Prostate gland (tissue), 2 donors: ENCODE measurements around the gene CDYL. TPM values are rescaled to one million over a fixed set of nuclear protein-coding genes. Genes with fewer than 3 reads are reported as not detected.

Experiments used
- DNase-seq: peaks from one replicate; pipeline ENCODE4 v3.0.0-alpha.2; 2019; ENCODE audit warnings: low spot score
- H3K27ac ChIP-seq, 2 donors: fragments of 200-600 bp; sonication (generic); 2 replicates each; pipeline ENCODE4 v1.5.1; 2017 to 2019
- H3K27me3 ChIP-seq: fragments of 200-600 bp; sonication (generic); replicated peaks from 2 replicates; pipeline ENCODE4 v1.5.1; 2019; ENCODE audit not compliant: insufficient read depth
- H3K36me3 ChIP-seq, 2 donors: fragments of 200-600 bp; sonication (generic); 1 replicate in 1 of 2; 2 replicates in 1 of 2; pipeline versions ENCODE4 v1.5.1 to v1.8.1; 2017 to 2019
- H3K4me1 ChIP-seq: fragments of 200-600 bp; sonication (generic); replicated peaks from 2 replicates; pipeline ENCODE4 v1.5.1; 2019
- H3K4me3 ChIP-seq, 2 donors: fragments of 200-600 bp; sonication (generic); 2 replicates each; pipeline ENCODE4 v1.5.1; 2017 to 2019
- H3K9me3 ChIP-seq: fragments of 200-600 bp; sonication (generic); 2 replicates; pipeline ENCODE4 v1.5.1; 2017
- POLR2A ChIP-seq: fragments of 450-650 bp; IDR thresholded peaks from one replicate; pipeline ENCODE4 v1.6.1; 2016; ENCODE audit warnings: antibody characterized with exemption, mild to moderate bottlenecking
- POLR2AphosphoS5 ChIP-seq: sonication (generic); formaldehyde crosslinking; IDR thresholded peaks from one replicate; pipeline ENCODE4 v1.6.1; 2017; ENCODE audit warnings: antibody characterized with exemption
- WGBS: methylation state at CpG from one replicate; pipeline ENCODE4 v1.1.5; 2018; 5-methylcytosine and 5-hydroxymethylcytosine counted together
- intact Hi-C: fragments of 100-400 bp; cut with DNase I; formaldehyde crosslinking; loops from one replicate; pipeline ENCODE4 v1.14.2; 2022
- total RNA-seq, 2 donors: library from RNA; depleted of rRNA; stranded (reverse); fragments of >200 nt; gene quantifications; one replicate each; pipeline ENCODE4 v1.1.0, GENCODE V29; 2016
- TF ChIP-seq, protein P1 (sequence below), 4 experiments: fragments of 200-600 bp in 2 of 4; fragments of 450-650 bp in 2 of 4; sonication (generic) in 2 of 4; IDR thresholded peaks; 1 replicate in 3 of 4; 2 replicates in 1 of 4; pipeline ENCODE4 v1.5.1; 2016 to 2019; ENCODE audit warnings: antibody characterized with exemption in 4 of 4, mild to moderate bottlenecking in 2 of 4, moderate library complexity in 2 of 4

Gene CDYL
- total RNA-seq, 2 donors from 2014 or later: 28.1 to 54.5 TPM

DNA sequence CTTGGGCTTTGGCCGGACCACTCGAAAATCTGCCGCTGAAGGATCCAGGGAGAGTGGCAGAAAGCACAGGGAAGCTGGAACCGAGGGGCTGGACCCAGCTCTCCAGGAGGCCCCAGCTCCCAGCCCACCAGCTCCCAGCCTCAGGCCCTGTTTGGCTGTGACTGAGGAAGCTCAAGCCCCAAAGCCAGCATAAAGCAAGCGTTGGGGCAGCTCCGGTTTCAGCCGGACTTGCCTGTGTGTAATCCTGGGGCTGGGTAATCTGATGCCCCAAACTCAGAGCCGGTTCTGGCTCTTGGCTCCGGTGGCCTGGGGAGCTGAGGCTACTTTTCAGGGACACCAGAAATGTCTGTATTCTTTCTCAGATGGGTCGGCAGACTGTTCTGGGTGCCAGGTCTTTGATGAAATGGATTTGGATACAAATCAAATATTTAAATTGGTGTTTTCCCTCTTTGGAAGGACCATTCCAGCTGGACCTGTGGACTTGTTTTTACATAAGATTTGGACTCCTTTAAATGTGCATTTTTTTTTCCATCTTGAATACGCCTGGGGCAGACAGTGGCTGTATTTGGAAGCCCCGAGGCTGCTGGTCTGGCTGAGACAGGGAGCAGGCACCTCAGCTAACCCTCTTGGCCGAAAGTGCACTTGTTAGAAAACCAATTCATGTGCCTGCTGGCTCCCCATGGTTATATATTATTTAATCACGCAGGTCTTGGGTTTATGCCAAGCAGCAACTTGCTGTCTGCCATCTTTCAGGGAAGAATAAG, 198.0 kb downstream of the CDYL start:
- intact Hi-C loops: no loop called here
- DNase-seq: no peak
- Histone ChIP-seq H3K27me3 (no peaks in the 10 kb centered on the region), H3K36me3 (no peaks in the 10 kb centered on the region), H3K27ac (no peak overlapping the region), H3K4me1 (no peaks in the 10 kb centered on the region), H3K4me3 (no peak overlapping the region), H3K9me3 (no peaks in the 10 kb centered on the region)
- 15% methylated on average over 14 of the region's 14 CpGs for WGBS
- no peak for TF ChIP-seq POLR2A

DNA sequence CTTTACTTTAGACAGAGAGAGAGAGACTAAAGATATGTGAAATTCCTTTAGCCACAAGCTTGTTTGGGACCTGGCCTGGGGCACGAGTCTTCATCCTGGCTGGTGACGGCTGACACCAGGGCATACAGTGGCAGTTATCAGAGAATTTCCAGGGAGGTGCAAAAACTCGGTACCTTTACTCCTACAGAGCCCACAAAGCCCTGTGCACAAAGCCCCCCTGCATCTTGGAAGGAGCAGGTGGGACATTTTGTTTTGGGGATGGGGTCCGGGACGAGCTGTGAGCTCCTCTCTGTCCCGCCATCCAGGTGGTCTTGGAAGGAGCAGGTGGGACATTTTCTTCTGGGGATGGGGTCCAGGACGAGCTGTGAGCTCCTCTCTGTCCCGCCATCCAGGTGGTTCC, 198.8 kb downstream of the CDYL start:
- H3K9me3 ChIP-seq: no peaks in the 10 kb centered on the region
- intact Hi-C loops: no loop called here
- no peak for DNase-seq
- H3K27me3 ChIP-seq: no peaks in the 10 kb centered on the region
- no peak overlapping the region for H3K4me3 ChIP-seq
- TF ChIP-seq, protein P1, sequence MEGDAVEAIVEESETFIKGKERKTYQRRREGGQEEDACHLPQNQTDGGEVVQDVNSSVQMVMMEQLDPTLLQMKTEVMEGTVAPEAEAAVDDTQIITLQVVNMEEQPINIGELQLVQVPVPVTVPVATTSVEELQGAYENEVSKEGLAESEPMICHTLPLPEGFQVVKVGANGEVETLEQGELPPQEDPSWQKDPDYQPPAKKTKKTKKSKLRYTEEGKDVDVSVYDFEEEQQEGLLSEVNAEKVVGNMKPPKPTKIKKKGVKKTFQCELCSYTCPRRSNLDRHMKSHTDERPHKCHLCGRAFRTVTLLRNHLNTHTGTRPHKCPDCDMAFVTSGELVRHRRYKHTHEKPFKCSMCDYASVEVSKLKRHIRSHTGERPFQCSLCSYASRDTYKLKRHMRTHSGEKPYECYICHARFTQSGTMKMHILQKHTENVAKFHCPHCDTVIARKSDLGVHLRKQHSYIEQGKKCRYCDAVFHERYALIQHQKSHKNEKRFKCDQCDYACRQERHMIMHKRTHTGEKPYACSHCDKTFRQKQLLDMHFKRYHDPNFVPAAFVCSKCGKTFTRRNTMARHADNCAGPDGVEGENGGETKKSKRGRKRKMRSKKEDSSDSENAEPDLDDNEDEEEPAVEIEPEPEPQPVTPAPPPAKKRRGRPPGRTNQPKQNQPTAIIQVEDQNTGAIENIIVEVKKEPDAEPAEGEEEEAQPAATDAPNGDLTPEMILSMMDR (IDR thresholded peaks at IDR 0.05): no peak
- TF ChIP-seq POLR2AphosphoS5 (no peak), POLR2A (no peak)
- H3K27ac ChIP-seq: no peak overlapping the region
- 90% methylated on average over 8 of the region's 8 CpGs for WGBS
- no peaks in the 10 kb centered on the region for H3K4me1 ChIP-seq
- H3K36me3 ChIP-seq: no peaks in the 10 kb centered on the region

DNA sequence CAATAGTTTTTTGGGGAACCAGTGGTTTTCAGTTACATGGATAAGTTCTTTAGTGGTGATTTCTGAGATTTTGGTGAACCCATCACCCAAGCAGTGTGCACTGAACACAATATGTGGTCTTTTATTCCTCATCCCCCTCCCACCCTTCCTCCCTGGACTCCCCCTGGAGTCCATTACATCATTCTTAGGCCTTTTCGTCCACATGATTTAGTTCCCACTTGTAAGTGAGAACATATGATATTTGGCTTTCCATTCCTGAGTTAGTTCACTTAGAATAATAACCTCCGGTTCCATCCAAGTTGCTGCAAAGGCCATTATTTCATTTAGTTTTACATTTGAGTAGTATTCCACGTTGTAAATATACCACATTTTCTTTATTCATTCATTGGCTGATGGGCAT, 199.3 kb downstream of the CDYL start:
- TF ChIP-seq POLR2AphosphoS5 (no peak), POLR2A (no peak)
- TF ChIP-seq, protein P1 (IDR thresholded peaks at IDR 0.05): no peak
- Histone ChIP-seq H3K4me1 (no peaks in the 10 kb centered on the region), H3K9me3 (no peaks in the 10 kb centered on the region), H3K36me3 (no peaks in the 10 kb centered on the region), H3K4me3 (no peak overlapping the region), H3K27ac (no peak overlapping the region), H3K27me3 (no peaks in the 10 kb centered on the region)
- WGBS: 83% methylated on average over 3 of the region's 3 CpGs
- intact Hi-C loops: no loop called here
- DNase-seq: no peak

DNA sequence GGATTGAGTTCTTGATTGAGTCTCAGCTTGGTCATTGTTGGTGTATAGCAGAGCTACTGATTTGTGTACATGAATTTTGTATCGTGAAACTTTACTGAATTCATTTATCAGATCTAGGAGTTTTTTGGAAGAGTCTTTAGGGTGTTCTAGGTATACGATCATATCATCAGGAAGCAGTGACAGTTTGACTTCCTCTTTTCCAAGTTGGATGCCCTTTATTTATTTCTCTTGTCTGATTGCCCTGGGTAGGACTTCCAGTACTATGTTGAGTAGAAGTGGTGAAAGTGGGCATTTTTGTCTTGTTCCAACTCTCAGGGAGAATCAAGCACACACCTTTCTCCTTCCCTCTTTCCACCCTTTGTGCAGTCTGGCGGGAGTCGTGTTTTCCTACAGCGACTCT, 201.3 kb downstream of the CDYL start:
- H3K27me3 ChIP-seq: no peaks in the 10 kb centered on the region
- no peaks in the 10 kb centered on the region for H3K9me3 ChIP-seq
- TF ChIP-seq POLR2A: no peak
- TF ChIP-seq, protein P1 (IDR thresholded peaks at IDR 0.05): no peak
- TF ChIP-seq POLR2AphosphoS5: no peak
- H3K4me1 ChIP-seq: no peaks in the 10 kb centered on the region
- H3K36me3 ChIP-seq: no peaks in the 10 kb centered on the region
- no peak for DNase-seq
- H3K4me3 ChIP-seq: no peak overlapping the region
- intact Hi-C loops: no loop called here
- 70% methylated on average over 5 of the region's 5 CpGs for WGBS
- no peak overlapping the region for H3K27ac ChIP-seq

DNA sequence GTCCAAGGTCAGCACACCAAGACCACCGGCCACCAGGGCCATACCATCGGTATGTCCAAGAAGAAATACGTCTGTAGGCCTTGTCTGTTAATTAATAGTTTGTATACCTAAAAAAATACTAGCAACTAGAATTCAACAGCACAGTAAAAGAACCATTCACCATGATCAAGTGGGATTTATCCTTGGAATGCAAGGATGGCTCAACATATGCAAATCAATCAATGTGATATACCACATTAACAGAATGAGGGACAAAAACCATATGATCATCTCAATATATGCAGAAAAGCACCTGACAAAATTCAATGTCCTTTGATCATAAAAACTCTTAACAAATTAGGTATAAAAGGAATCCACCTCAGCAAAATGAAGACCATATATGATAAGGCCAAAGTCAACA, 203.2 kb downstream of the CDYL start:
- intact Hi-C loops: no loop called here
- WGBS: 65% methylated on average over 3 of the region's 3 CpGs

More for the DNA sequence above, 203.2 kb downstream of the CDYL start:
- Histone ChIP-seq H3K27me3 (no peaks in the 10 kb centered on the region), H3K36me3 (no peaks in the 10 kb centered on the region), H3K27ac (no peak overlapping the region), H3K9me3 (no peaks in the 10 kb centered on the region), H3K4me1 (no peaks in the 10 kb centered on the region), H3K4me3 (no peak overlapping the region)
- DNase-seq: no peak
- TF ChIP-seq, protein P1 (IDR thresholded peaks at IDR 0.05): no peak
- TF ChIP-seq POLR2A (no peak), POLR2AphosphoS5 (no peak)
